K562 (cell line): Measurements from ENCODE around the gene CLDN14. TPM values are rescaled to one million over a fixed set of nuclear protein-coding genes. Genes with fewer than 3 reads are reported as not detected.

Experiments
- ATAC-seq: fragments of 200-7000 bp; cut with Tn5 transposase; 3 replicates; pipeline ENCODE4 v1.9.1; 2020; ENCODE audit warnings: moderate library complexity
- BruUV-seq: library from RNA; stranded (reverse); fragments of 400-500 nt; replicated peaks from 2 replicates; lab custom pipeline; 2021; lab: Mats Ljungman, UMichigan
- CTCF ChIA-PET: fragments of 300-600 bp; formaldehyde crosslinking; extraction: SDS; loops from one replicate; lab custom pipeline; 2021; ENCODE audit warnings: low intra/inter-chr PET ratio; lab: Yijun Ruan, JAX
- POLR2A ChIA-PET: fragments of 300-600, 350-650 bp; sonication (Branson Sonifier 250); formaldehyde crosslinking; extraction: SDS; loops from one replicate; lab custom pipeline; 2021; ENCODE audit warnings: antibody characterized with exemption, inconsistent platforms; lab: Yijun Ruan, JAX
- DNase-seq, 4 experiments: peaks; one replicate each; pipeline versions ENCODE4 v3.0.0 to v3.0.0-alpha.2; 2011 to 2018; ENCODE audit warnings: low spot score in 3 of 4, mixed read lengths in 3 of 4; ENCODE audit errors: extremely low read depth in 1 of 4
- FAIRE-seq: peaks from 2 replicates; lab custom pipeline; 2011; peaks lifted over from hg19 to GRCh38; lab: Jason Lieb, UNC
- H2AFZ ChIP-seq: 2 replicates; pipeline ENCODE4 v1.6.0; 2011; ENCODE audit warnings: low read depth, low read length, control low read depth, inconsistent platforms
- H3K27ac ChIP-seq: fragments of 200-600 bp; 3 replicates; pipeline ENCODE4 v1.8.0; 2011; ENCODE audit warnings: low read depth, mild to moderate bottlenecking, control low read depth, inconsistent platforms, low read length, moderate library complexity, mixed read lengths; ENCODE audit errors: extremely low read depth
- H3K27me3 ChIP-seq, 2 experiments: fragments of 300-600 bp in 1 of 2; 2 replicates in 1 of 2; 3 replicates in 1 of 2; pipeline versions ENCODE4 v1.6.0 to v1.8.0; 2011; ENCODE audit warnings: inconsistent platforms in 2 of 2, low read length in 2 of 2, mild to moderate bottlenecking in 1 of 2, mixed read lengths in 1 of 2, moderate library complexity in 1 of 2; ENCODE audit not compliant: control insufficient read depth in 2 of 2, insufficient read depth in 2 of 2
- H3K36me3 ChIP-seq: fragments of 300-600 bp; 3 replicates; pipeline ENCODE4 v1.8.0; 2011; ENCODE audit warnings: mild to moderate bottlenecking, low read length, inconsistent platforms; ENCODE audit not compliant: control insufficient read depth, insufficient read depth
- H3K4me1 ChIP-seq, 2 experiments: fragments of 200-600 bp in 1 of 2; replicated peaks in 1 of 2; 2 replicates in 1 of 2; 3 replicates in 1 of 2; pipeline versions ENCODE4 v1.5.1 to v1.8.0; 2011; ENCODE audit warnings: inconsistent platforms in 2 of 2, low read length in 2 of 2, mild to moderate bottlenecking in 1 of 2, mixed read lengths in 1 of 2, moderate library complexity in 1 of 2; ENCODE audit not compliant: control insufficient read depth in 2 of 2, insufficient read depth in 2 of 2
- H3K4me2 ChIP-seq: 2 replicates; pipeline ENCODE4 v1.6.1; 2011; ENCODE audit warnings: low read length, control low read depth, inconsistent platforms, mixed read lengths; ENCODE audit not compliant: insufficient read depth
- H3K4me3 ChIP-seq: fragments of 200-600 bp; sonication (generic), shearing (Covaris generic); 2 replicates; pipeline ENCODE4 v1.5.1; 2016; ENCODE audit warnings: control low read depth, inconsistent platforms
- H3K79me2 ChIP-seq: fragments of 200-600 bp; 3 replicates; pipeline ENCODE4 v1.8.0; 2011; ENCODE audit warnings: low read length, inconsistent platforms; ENCODE audit not compliant: control insufficient read depth, insufficient read depth
- H3K9ac ChIP-seq, 2 experiments: 2 replicates each; pipeline versions ENCODE4 v1.6.0 to v1.6.1; 2011; ENCODE audit warnings: low read depth in 2 of 2, low read length in 2 of 2, control low read depth in 1 of 2, inconsistent platforms in 1 of 2, mild to moderate bottlenecking in 1 of 2, mixed read lengths in 1 of 2; ENCODE audit not compliant: insufficient read depth in 1 of 2
- H3K9me1 ChIP-seq: one replicate; pipeline ENCODE4 v1.6.0; 2011; ENCODE audit warnings: inconsistent platforms, mild to moderate bottlenecking, low read length, moderate library complexity; ENCODE audit not compliant: control insufficient read depth, insufficient read depth
- H3K9me3 ChIP-seq: replicated peaks from 2 replicates; pipeline ENCODE4 v1.5.1; 2011; ENCODE audit warnings: low read depth, low read length, inconsistent platforms; ENCODE audit not compliant: control insufficient read depth, insufficient read depth
- H4K20me1 ChIP-seq: replicated peaks from 2 replicates; pipeline ENCODE4 v1.6.1; 2011; ENCODE audit warnings: low read length, inconsistent platforms, mixed read lengths; ENCODE audit not compliant: control insufficient read depth, insufficient read depth
- ETV6 ChIP-seq, 3 experiments: fragments of 150-350 bp in 1 of 3; sonication (generic) in 1 of 3; formaldehyde crosslinking in 1 of 3; IDR thresholded peaks; 2 replicates each; pipeline versions ENCODE4 v1.6.1 to v1.8.0; 2014 to 2022; ENCODE audit warnings: borderline replicate concordance in 2 of 3, low read depth in 2 of 3, antibody characterized with exemption in 1 of 3, low read length in 1 of 3, mild to moderate bottlenecking in 1 of 3, missing genetic modification reagents in 1 of 3
- KDM5B ChIP-seq: fragments of 200-600 bp; sonication (generic); IDR thresholded peaks from 2 replicates; pipeline ENCODE4 v1.6.1; 2012; ENCODE audit warnings: low read depth, mild to moderate bottlenecking, moderate library complexity, low read length, control low read depth, inconsistent platforms; ENCODE audit not compliant: insufficient replicate concordance
- PHF20 ChIP-seq: fragments of 450-650 bp; IDR thresholded peaks from 2 replicates; pipeline ENCODE4 v1.6.1; 2018; ENCODE audit not compliant: partially characterized antibody
- TBL1XR1 ChIP-seq, 2 experiments: IDR thresholded peaks; 2 replicates each; pipeline ENCODE4 v1.6.1; 2012; ENCODE audit warnings: improper control_type of control experiment in 2 of 2, low read length in 2 of 2, mild to moderate bottlenecking in 1 of 2
- TBP ChIP-seq: optimal IDR thresholded peaks from 2 replicates; pipeline ENCODE3; 2011; ENCODE audit warnings: low read depth, low read length, improper control_type of control experiment
- ZNF134 ChIP-seq: fragments of 250-450 bp; sonication (Bioruptor Pico); conservative IDR thresholded peaks from 2 replicates; pipeline ENCODE4 v1.4.0; 2020
- WGBS: fragments of 100-300 bp; shearing (Covaris generic); methylation state at CpG from one replicate; pipeline ENCODE4 v1.1.6; 2016; ENCODE audit warnings: low coverage, mixed read lengths; ENCODE audit not compliant: insufficient coverage; ENCODE audit errors: missing lambda C conversion rate; 5-methylcytosine and 5-hydroxymethylcytosine counted together
- in situ Hi-C: fragments of 300-500 bp; cut with MboI; formaldehyde crosslinking; loops from 4 replicates; pipeline ENCODE4 v1.15.0; 2018; ENCODE audit warnings: inconsistent platforms, mixed read lengths
- intact Hi-C: fragments of 100-400 bp; cut with micrococcal nuclease; formaldehyde crosslinking; loops from 2 replicates; pipeline ENCODE4 v1.14.2; 2022
- polyA plus RNA-seq, 8 experiments: library from polyadenylated mRNA; depleted of rRNA in 4 of 8; stranded (reverse) in 5 of 8; unstranded in 3 of 8; fragments of >200 nt; fragmentation: Nextera tagmentation in 2 of 8; fragmentation: Illumina TruSeq in 1 of 8; extraction: Ambion mirVana in 2 of 8; extraction: Trizol in 1 of 8; gene quantifications; 2 replicates each; pipeline versions ENCODE4 v1.2.1 to v1.2.3, GENCODE V29; 2011 to 2014; ENCODE audit warnings: inconsistent platforms in 1 of 8, missing spikeins in 1 of 8
- total RNA-seq, 7 experiments: library from RNA; depleted of rRNA in 6 of 7; stranded (reverse); fragments of >200 nt in 6 of 7; fragmentation: Illumina TruSeq in 2 of 7; extraction: Trizol in 2 of 7; gene quantifications; 2 replicates each; pipeline versions ENCODE4 v1.2.1 to v1.2.3, GENCODE V29; 2011 to 2021; ENCODE audit warnings: low replicate concordance in 1 of 7
- TF ChIP-seq, protein P1 (sequence below): fragments of 450-650 bp; formaldehyde crosslinking; IDR thresholded peaks from 2 replicates; pipeline ENCODE4 v1.4.0; 2020; ENCODE audit warnings: mild to moderate bottlenecking
- TF ChIP-seq, protein P2 (sequence below): IDR thresholded peaks from 2 replicates; pipeline ENCODE4 v1.6.1; 2016; ENCODE audit warnings: missing genetic modification characterization, missing compliant biosample characterization
- TF ChIP-seq, protein P3 (sequence below): fragments of 450-650 bp; formaldehyde crosslinking; IDR thresholded peaks from 2 replicates; pipeline ENCODE4 v1.4.0; 2022; ENCODE audit warnings: mild to moderate bottlenecking, moderate library complexity

Gene CLDN14
- total and polyA plus RNA-seq, 9 of the 15 experiments (the other 6 are each of a cell fraction or from before 2014, with no cell fraction given) = not detected

DNA sequence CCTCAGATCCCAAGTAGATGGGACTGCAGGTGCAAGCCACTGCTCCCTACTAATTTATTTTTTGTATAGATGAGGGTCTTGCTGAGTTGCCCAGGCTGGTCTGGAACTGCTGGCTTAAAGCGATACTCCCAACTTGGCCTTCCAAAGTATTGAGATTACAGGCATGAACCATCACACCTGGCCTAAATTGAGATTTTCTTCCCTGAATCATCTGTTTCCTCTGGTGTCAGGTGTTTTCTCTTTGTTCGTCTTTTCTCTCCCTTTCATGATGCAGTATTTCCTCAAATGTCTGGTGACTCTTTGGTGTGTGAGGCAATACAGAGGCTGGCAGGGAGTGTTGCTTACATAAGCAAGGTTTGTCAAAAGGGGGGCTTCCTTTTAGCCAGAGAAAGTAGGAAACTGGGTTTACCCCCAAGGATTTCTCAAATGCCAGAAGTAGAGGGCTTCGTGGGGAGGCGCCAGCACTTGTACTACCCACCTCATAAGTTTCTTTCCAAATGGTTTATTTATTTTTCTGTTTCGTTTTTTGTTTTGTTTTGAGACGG is 27.6 kb downstream of the CLDN14 start:
- no peak for DNase-seq
- 0 out of 2 replicates have a peak, but pooled peaks cover 8% of the 10 kb centered on the region for H4K20me1 ChIP-seq
- POLR2A ChIA-PET = no interaction called here

DNA sequence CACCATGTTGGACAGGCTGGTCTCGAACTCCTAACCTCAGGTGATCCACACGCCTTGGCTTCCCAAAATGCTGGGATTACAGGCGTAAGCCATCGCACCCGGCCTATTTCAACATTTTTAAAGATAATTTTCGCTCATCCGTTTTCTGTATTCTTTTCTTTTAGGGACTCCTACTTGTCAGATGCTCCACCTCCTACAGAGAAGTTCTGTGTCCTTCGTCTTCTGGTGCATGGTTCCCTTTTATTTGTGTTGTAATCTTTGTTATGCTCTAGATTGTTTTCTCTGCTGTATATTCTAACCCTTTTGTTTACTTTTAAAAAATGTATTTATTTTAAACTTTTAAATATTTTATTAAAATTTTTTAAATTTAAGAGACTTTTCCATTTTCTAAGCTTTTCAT is 28.4 kb downstream of the CLDN14 start:
- no peak overlapping the region for H3K4me2 ChIP-seq
- H4K20me1 ChIP-seq = 0 out of 2 replicates have a peak, but pooled peaks cover 8% of the 10 kb centered on the region
- ChIA-PET CTCF (interaction anchor here (0.7 kb wide), 1 partner anchor 126 kb away, joined by 3 read pairs; no protein-coding TSS in a partner anchor), POLR2A (no interaction called here)
- no peak overlapping the region for H2AFZ ChIP-seq
- no peaks in the 10 kb centered on the region for H3K9me3 ChIP-seq
- DNase-seq (no peak), FAIRE-seq (no peak), ATAC-seq (no peak)
- H3K27ac ChIP-seq = no peak overlapping the region
- H3K4me1 ChIP-seq = no peaks in the 10 kb centered on the region
- no peak overlapping the region for H3K9ac ChIP-seq
- 2% methylated on average over 8 of the region's 8 CpGs for WGBS
- in situ Hi-C loops (no loop called here), intact Hi-C loops (no loop called here)
- no peaks in the 10 kb centered on the region for H3K9me1 ChIP-seq
- peaks cover 45 to 84% of the 10 kb centered on the region in 2 experiments for H3K27me3 ChIP-seq
- no peaks in the 10 kb centered on the region for H3K79me2 ChIP-seq
- no peaks in the 10 kb centered on the region for H3K36me3 ChIP-seq
- H3K4me3 ChIP-seq = no peak overlapping the region
- no TSS peak for BruUV-seq
- TF ChIP-seq, protein P1, sequence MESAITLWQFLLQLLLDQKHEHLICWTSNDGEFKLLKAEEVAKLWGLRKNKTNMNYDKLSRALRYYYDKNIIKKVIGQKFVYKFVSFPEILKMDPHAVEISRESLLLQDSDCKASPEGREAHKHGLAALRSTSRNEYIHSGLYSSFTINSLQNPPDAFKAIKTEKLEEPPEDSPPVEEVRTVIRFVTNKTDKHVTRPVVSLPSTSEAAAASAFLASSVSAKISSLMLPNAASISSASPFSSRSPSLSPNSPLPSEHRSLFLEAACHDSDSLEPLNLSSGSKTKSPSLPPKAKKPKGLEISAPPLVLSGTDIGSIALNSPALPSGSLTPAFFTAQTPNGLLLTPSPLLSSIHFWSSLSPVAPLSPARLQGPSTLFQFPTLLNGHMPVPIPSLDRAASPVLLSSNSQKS (CRISPR knock-in tag) = no peak
- TF ChIP-seq TBP = no peak
- TF ChIP-seq TBL1XR1 (IDR thresholded peaks at IDR 0.05; ENCODE audit: low read length in 2 of 2) = no peak
- no peak for TF ChIP-seq PHF20
- no peak for TF ChIP-seq ZNF134 (CRISPR knock-in tag)
- TF ChIP-seq, protein P2, sequence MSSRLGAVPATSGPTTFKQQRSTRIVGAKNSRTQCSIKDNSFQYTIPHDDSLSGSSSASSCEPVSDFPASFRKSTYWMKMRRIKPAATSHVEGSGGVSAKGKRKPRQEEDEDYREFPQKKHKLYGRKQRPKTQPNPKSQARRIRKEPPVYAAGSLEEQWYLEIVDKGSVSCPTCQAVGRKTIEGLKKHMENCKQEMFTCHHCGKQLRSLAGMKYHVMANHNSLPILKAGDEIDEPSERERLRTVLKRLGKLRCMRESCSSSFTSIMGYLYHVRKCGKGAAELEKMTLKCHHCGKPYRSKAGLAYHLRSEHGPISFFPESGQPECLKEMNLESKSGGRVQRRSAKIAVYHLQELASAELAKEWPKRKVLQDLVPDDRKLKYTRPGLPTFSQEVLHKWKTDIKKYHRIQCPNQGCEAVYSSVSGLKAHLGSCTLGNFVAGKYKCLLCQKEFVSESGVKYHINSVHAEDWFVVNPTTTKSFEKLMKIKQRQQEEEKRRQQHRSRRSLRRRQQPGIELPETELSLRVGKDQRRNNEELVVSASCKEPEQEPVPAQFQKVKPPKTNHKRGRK = no peak
- TF ChIP-seq ETV6 (IDR thresholded peaks at IDR 0.05; ENCODE audit: borderline replicate concordance in 1 of 2, low read depth in 2 of 2, low read length in 1 of 2) = no peak
- TF ChIP-seq ETV6 (CRISPR knock-in tag; IDR thresholded peaks at IDR 0.05; ENCODE audit: borderline replicate concordance) = no peak
- no peak for TF ChIP-seq KDM5B

More for the DNA sequence above, 27.6 kb downstream of the CLDN14 start:
- in situ Hi-C loops (no loop called here), intact Hi-C loops (no loop called here)
- Histone ChIP-seq H3K27ac (no peak overlapping the region), H3K4me2 (no peak overlapping the region), H3K9me3 (no peaks in the 10 kb centered on the region), H3K4me3 (no peak overlapping the region), H3K36me3 (no peaks in the 10 kb centered on the region), H3K9me1 (no peaks in the 10 kb centered on the region), H3K9ac (no peak overlapping the region), H3K4me1 (no peaks in the 10 kb centered on the region), H3K79me2 (no peaks in the 10 kb centered on the region), H2AFZ (no peak overlapping the region), H3K27me3 (peaks cover 37 to 81% of the 10 kb centered on the region in 2 experiments)
- no TSS peak for BruUV-seq
- ATAC-seq (no peak), FAIRE-seq (no peak)
- CTCF ChIA-PET = no interaction called here
- TF ChIP-seq, protein P3, sequence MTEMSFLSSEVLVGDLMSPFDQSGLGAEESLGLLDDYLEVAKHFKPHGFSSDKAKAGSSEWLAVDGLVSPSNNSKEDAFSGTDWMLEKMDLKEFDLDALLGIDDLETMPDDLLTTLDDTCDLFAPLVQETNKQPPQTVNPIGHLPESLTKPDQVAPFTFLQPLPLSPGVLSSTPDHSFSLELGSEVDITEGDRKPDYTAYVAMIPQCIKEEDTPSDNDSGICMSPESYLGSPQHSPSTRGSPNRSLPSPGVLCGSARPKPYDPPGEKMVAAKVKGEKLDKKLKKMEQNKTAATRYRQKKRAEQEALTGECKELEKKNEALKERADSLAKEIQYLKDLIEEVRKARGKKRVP (CRISPR knock-in tag) = no peak
- 2% methylated on average over 6 of the region's 6 CpGs for WGBS
